OCI-LY7 (cell line): Measurements from ENCODE around the gene KLHL26. TPM values are rescaled to one million over a fixed set of nuclear protein-coding genes. Genes with fewer than 3 reads are reported as not detected.

ENCODE experiments used
- BruUV-seq: library from RNA; stranded (reverse); fragments of 400-500 nt; replicated peaks from 2 replicates; lab custom pipeline; 2021; lab: Mats Ljungman, UMichigan
- CTCF ChIA-PET: fragments of 300-600 bp; sonication (Branson Sonifier 250); formaldehyde crosslinking; loops from one replicate; lab custom pipeline; 2022; ENCODE audit warnings: antibody characterized with exemption; ENCODE audit not compliant: unreplicated experiment; lab: Charles Lee
- POLR2A ChIA-PET: fragments of 300-600 bp; sonication (Branson Sonifier 250); formaldehyde crosslinking; loops from one replicate; lab custom pipeline; 2022; ENCODE audit warnings: antibody characterized with exemption; lab: Charles Lee
- DNase-seq: peaks from one replicate; pipeline ENCODE4 v3.0.0-alpha.2; 2015; ENCODE audit warnings: low spot score
- H2AFZ ChIP-seq: fragments of 200-600 bp; sonication (generic), shearing (Covaris generic); 2 replicates; pipeline ENCODE4 v1.6.1; 2014; ENCODE audit warnings: mild to moderate bottlenecking, antibody characterized with exemption, low read length, moderate library complexity
- H3K27ac ChIP-seq: fragments of 200-600 bp; sonication (generic); 2 replicates; pipeline ENCODE4 v1.5.1; 2014; ENCODE audit warnings: mixed run types, low read depth, mild to moderate bottlenecking, moderate library complexity, low read length, inconsistent platforms; ENCODE audit not compliant: poor library complexity, severe bottlenecking
- H3K36me3 ChIP-seq: fragments of 200-600 bp; sonication (generic); 2 replicates; pipeline ENCODE4 v1.6.1; 2014; ENCODE audit warnings: mild to moderate bottlenecking, antibody characterized with exemption, low read length, moderate library complexity, mixed read lengths; ENCODE audit not compliant: insufficient read depth
- H3K4me1 ChIP-seq: fragments of 200-600 bp; sonication (generic); 2 replicates; pipeline ENCODE4 v1.5.1; 2014; ENCODE audit warnings: mild to moderate bottlenecking, low read length; ENCODE audit not compliant: insufficient read depth, poor library complexity, severe bottlenecking
- H3K4me2 ChIP-seq: fragments of 200-600 bp; sonication (generic); 2 replicates; pipeline ENCODE4 v1.6.1; 2014; ENCODE audit warnings: mild to moderate bottlenecking, low read length
- H3K4me3 ChIP-seq: fragments of 200-600 bp; sonication (generic); 2 replicates; pipeline ENCODE4 v1.5.1; 2014; ENCODE audit warnings: mild to moderate bottlenecking, low read depth, low read length; ENCODE audit not compliant: poor library complexity, severe bottlenecking
- H3K79me2 ChIP-seq: fragments of 200-600 bp; sonication (generic); 2 replicates; pipeline ENCODE4 v1.6.1; 2016; ENCODE audit warnings: low read depth, mild to moderate bottlenecking, low read length, moderate library complexity, mixed read lengths; ENCODE audit not compliant: insufficient read depth
- H3K9me2 ChIP-seq: fragments of 200-600 bp; sonication (generic); 2 replicates; pipeline ENCODE4 v1.6.1; 2016; ENCODE audit warnings: mild to moderate bottlenecking, low read length, mixed read lengths; ENCODE audit not compliant: insufficient read depth
- H3K9me3 ChIP-seq: fragments of 200-600 bp; sonication (generic); 2 replicates; pipeline ENCODE4 v1.6.1; 2014; ENCODE audit warnings: mild to moderate bottlenecking, mixed run types, low read length, mixed read lengths
- H4K20me1 ChIP-seq: fragments of 200-600 bp; sonication (generic); 2 replicates; pipeline ENCODE4 v1.6.1; 2014; ENCODE audit warnings: mild to moderate bottlenecking, antibody characterized with exemption, low read length, moderate library complexity, mixed read lengths; ENCODE audit not compliant: insufficient read depth
- CTCF ChIP-seq: fragments of 200-600 bp; sonication (generic); conservative IDR thresholded peaks from 2 replicates; pipeline ENCODE4 v1.5.1; 2014; ENCODE audit warnings: mild to moderate bottlenecking, antibody characterized with exemption, low read length, moderate library complexity, mixed read lengths
- EZH2phosphoT487 ChIP-seq: fragments of 200-600 bp; sonication (generic); IDR thresholded peaks from 2 replicates; pipeline ENCODE4 v1.6.1; 2018; ENCODE audit warnings: low read depth, borderline replicate concordance, mild to moderate bottlenecking, mixed run types, antibody characterized with exemption, low read length, moderate library complexity, mixed read lengths
- intact Hi-C: fragments of 100-400 bp; cut with micrococcal nuclease; formaldehyde crosslinking; loops from one replicate; pipeline ENCODE4 v1.10.0; 2022; ENCODE audit not compliant: unreplicated experiment
- total RNA-seq, 2 experiments: library from RNA; depleted of rRNA in 1 of 2; stranded (reverse); fragments of >200 nt in 1 of 2; shearing (Covaris generic) in 1 of 2; gene quantifications; 2 replicates each; pipeline ENCODE4 v1.2.3, GENCODE V29; 2014 to 2022

KLHL26 gene
- total RNA-seq, 2 experiments from 2014 or later = 1.0 to 8.9 TPM

GRCh38 chr19:18672044-18672451 lies 35.2 kb downstream of the KLHL26 start:
- ChIA-PET CTCF (no interaction called here), POLR2A (no interaction called here)
- H3K27ac ChIP-seq = no peak overlapping the region
- intact Hi-C loops = loop anchor here (2.0 to 5.0 kb wide), 2 partner anchors 77 to 220 kb away; no protein-coding TSS in a partner anchor
- H3K9me2 ChIP-seq = no peaks in the 10 kb centered on the region
- no peaks in the 10 kb centered on the region for H4K20me1 ChIP-seq
- no peak overlapping the region for H3K4me2 ChIP-seq
- H3K36me3 ChIP-seq = no peaks in the 10 kb centered on the region
- no peaks in the 10 kb centered on the region for H3K79me2 ChIP-seq
- no peaks in the 10 kb centered on the region for H3K4me1 ChIP-seq
- H3K4me3 ChIP-seq = no peak overlapping the region
- TF ChIP-seq EZH2phosphoT487 (no peak), CTCF (no peak)
- H3K9me3 ChIP-seq = no peaks in the 10 kb centered on the region
- no peak for DNase-seq
- H2AFZ ChIP-seq = no peak overlapping the region
- no TSS peak for BruUV-seq

DNA sequence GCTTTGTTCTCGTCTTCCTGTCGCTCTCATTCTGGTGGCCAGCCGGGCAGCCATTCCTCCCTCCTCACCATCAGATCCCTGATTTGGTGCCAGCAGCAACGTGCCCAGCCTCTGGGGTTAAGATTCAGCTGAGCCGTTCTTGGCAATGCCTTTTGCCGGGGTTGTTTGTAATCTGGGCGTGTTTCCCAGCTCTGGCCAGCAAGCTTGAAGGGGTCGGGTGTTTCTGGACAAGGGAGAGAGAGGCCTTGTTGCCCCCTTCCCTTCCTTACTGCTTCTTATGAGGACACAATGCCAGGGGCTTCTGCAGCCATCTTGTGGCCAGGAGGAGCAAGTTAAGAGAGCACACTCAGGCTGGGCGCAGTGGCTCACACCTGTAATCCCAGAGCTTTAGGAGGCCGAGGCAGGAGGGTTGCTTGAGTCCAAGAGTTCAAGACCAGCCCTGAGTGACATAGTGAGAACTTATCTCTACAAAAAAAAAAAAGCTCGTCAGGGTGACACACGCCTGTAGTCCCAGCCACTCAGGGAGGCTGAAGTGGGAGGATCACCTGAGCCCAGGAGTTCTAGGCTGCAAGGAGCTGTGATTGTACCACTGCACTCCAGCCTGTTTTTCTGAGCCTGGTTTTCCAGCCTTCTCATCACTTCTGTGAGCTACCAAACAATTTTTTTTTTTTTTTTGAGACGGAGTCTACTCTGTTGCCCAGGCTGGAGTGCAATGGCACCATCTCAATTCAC lies 35.9 kb downstream of the KLHL26 start:
- no peak overlapping the region for H2AFZ ChIP-seq
- H4K20me1 ChIP-seq = no peaks in the 10 kb centered on the region
- H3K4me2 ChIP-seq = no peak overlapping the region
- BruUV-seq = no TSS peak
- no peaks in the 10 kb centered on the region for H3K79me2 ChIP-seq
- H3K9me2 ChIP-seq = no peaks in the 10 kb centered on the region
- H3K27ac ChIP-seq = no peak overlapping the region
- no peaks in the 10 kb centered on the region for H3K9me3 ChIP-seq
- intact Hi-C loops = loop anchor here (2.0 to 5.0 kb wide), 2 partner anchors 78 to 220 kb away; no protein-coding TSS in a partner anchor
- H3K4me3 ChIP-seq = no peak overlapping the region
- H3K4me1 ChIP-seq = no peaks in the 10 kb centered on the region
- no peaks in the 10 kb centered on the region for H3K36me3 ChIP-seq
- no peak for TF ChIP-seq EZH2phosphoT487
- TF ChIP-seq CTCF = peak; percentile 67
- POLR2A ChIA-PET = no interaction called here
- CTCF ChIA-PET = no interaction called here
- peak; percentile 39 for DNase-seq

- POLR2A ChIA-PET = no interaction called here
Measured at GRCh38 chr19:18674616-18675015, 37.8 kb downstream of the KLHL26 start.

More at GRCh38 chr19:18674616-18675015, 37.8 kb downstream of the KLHL26 start:
- CTCF ChIA-PET = no interaction called here
- BruUV-seq = no TSS peak
- Histone ChIP-seq H3K4me3 (no peak overlapping the region), H4K20me1 (no peaks in the 10 kb centered on the region), H3K27ac (no peak overlapping the region), H3K4me2 (no peak overlapping the region), H3K79me2 (no peaks in the 10 kb centered on the region), H3K4me1 (no peaks in the 10 kb centered on the region), H3K9me2 (no peaks in the 10 kb centered on the region), H3K36me3 (no peaks in the 10 kb centered on the region), H3K9me3 (no peaks in the 10 kb centered on the region), H2AFZ (no peak overlapping the region)
- TF ChIP-seq EZH2phosphoT487 = no peak
- no peak for TF ChIP-seq CTCF
- no peak for DNase-seq
- intact Hi-C loops = loop anchor here (1.0 to 5.0 kb wide), 4 partner anchors 86 to 222 kb away; partner anchors contain the start of gene REX1BD
